Measurements from ENCODE around the gene CTRB1. TPM values are rescaled to one million over a fixed set of nuclear protein-coding genes. Genes with fewer than 3 reads are reported as not detected.

The CTRB1 gene
- total and polyA plus RNA-seq, 2 of the 13 experiments (the other 11 are each of a cell fraction or from before 2014, with no cell fraction given): not detected

- peak; percentile 61 for TF ChIP-seq ZNF142 (CRISPR knock-in tag; IDR thresholded peaks at IDR 0.05)
- TF ChIP-seq DPF2 (CRISPR knock-in tag; IDR thresholded peaks at IDR 0.05; ENCODE audit: borderline replicate concordance, low read depth): peak; percentile 93
- peak; percentile 79 for TF ChIP-seq DRAP1 (CRISPR knock-in tag; IDR thresholded peaks at IDR 0.05)
- peak; percentile 87 for TF ChIP-seq TFAP4 (IDR thresholded peaks at IDR 0.05; ENCODE audit: borderline replicate concordance, low read depth)
- peak; percentile 99 for TF ChIP-seq TEAD3 (CRISPR knock-in tag; optimal IDR thresholded peaks at IDR 0.05; ENCODE audit: borderline replicate concordance)
- TF ChIP-seq ZNF616 (CRISPR knock-in tag; IDR thresholded peaks at IDR 0.05; ENCODE audit: low read depth): 0 out of 2 replicates have a peak, but pooled peaks have one; percentile 71
- 0 out of 2 replicates have a peak, but pooled peaks have one; percentile 75 for TF ChIP-seq ZNF484 (CRISPR knock-in tag; IDR thresholded peaks at IDR 0.05; ENCODE audit: borderline replicate concordance, low read depth)
- TF ChIP-seq ZNF879 (CRISPR knock-in tag; IDR thresholded peaks at IDR 0.05): peak; percentile 59; the same call in 1 of the 2 replicates
- peak; percentile 79 for TF ChIP-seq ARNTL (CRISPR knock-in tag; IDR thresholded peaks at IDR 0.05)
- TF ChIP-seq, protein P1, sequence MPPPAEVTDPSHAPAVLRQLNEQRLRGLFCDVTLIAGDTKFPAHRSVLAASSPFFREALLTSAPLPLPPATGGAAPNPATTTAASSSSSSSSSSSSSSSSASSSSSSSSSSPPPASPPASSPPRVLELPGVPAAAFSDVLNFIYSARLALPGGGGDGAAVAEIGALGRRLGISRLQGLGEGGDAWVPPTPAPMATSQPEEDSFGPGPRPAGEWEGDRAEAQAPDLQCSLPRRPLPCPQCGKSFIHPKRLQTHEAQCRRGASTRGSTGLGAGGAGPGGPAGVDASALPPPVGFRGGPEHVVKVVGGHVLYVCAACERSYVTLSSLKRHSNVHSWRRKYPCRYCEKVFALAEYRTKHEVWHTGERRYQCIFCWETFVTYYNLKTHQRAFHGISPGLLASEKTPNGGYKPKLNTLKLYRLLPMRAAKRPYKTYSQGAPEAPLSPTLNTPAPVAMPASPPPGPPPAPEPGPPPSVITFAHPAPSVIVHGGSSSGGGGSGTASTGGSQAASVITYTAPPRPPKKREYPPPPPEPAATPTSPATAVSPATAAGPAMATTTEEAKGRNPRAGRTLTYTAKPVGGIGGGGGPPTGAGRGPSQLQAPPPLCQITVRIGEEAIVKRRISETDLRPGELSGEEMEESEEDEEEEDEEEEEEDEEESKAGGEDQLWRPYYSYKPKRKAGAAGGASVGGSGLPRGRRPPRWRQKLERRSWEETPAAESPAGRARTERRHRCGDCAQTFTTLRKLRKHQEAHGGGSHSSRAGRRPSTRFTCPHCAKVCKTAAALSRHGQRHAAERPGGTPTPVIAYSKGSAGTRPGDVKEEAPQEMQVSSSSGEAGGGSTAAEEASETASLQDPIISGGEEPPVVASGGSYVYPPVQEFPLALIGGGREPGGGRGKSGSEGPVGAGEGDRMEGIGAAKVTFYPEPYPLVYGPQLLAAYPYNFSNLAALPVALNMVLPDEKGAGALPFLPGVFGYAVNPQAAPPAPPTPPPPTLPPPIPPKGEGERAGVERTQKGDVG (CRISPR knock-in tag; IDR thresholded peaks at IDR 0.05; ENCODE audit: borderline replicate concordance): peak; percentile 95; the same call in 1 of the 2 replicates
- peak; percentile 89; the same call in 1 of the 2 replicates for TF ChIP-seq ZBTB3 (CRISPR knock-in tag; IDR thresholded peaks at IDR 0.05; ENCODE audit: borderline replicate concordance, low read depth)
- TF ChIP-seq LBX2 (CRISPR knock-in tag; IDR thresholded peaks at IDR 0.05; ENCODE audit: borderline replicate concordance): peak; percentile 91; the same call in 1 of the 2 replicates
- 0 out of 2 replicates have a peak, but pooled peaks have one; percentile 36 for TF ChIP-seq GPN1 (CRISPR knock-in tag; IDR thresholded peaks at IDR 0.05; ENCODE audit: borderline replicate concordance)
- TF ChIP-seq ZNF180 (CRISPR knock-in tag; IDR thresholded peaks at IDR 0.05; ENCODE audit: borderline replicate concordance, low read depth): no peak
- peak; percentile 89 for TF ChIP-seq ZSCAN25 (CRISPR knock-in tag; IDR thresholded peaks at IDR 0.05)
Observed at GRCh38 chr16:75244844-75245758, 26.3 kb downstream of the CTRB1 start (continued).
